Neural cell (in vitro differentiated cells): ENCODE results near the gene GATA2.

Source experiments
- EP300 ChIP-seq: fragments of 450-650 bp; conservative IDR thresholded peaks from 2 replicates; pipeline ENCODE4 v1.6.1; 2014; ENCODE audit warnings: antibody characterized with exemption, mild to moderate bottlenecking, moderate library complexity; ENCODE audit not compliant: poor library complexity, severe bottlenecking
- EZH2 ChIP-seq: fragments of 200-600, 300-800 bp; shearing (Covaris generic), sonication (generic); IDR thresholded peaks from 2 replicates; pipeline ENCODE4 v1.6.1; 2014; ENCODE audit warnings: antibody characterized with exemption, low read length, borderline replicate concordance, mild to moderate bottlenecking; ENCODE audit not compliant: insufficient read depth, poor library complexity, severe bottlenecking
- MXI1 ChIP-seq: fragments of 450-650 bp; conservative IDR thresholded peaks from 2 replicates; pipeline ENCODE4 v1.6.1; 2014; ENCODE audit warnings: antibody characterized with exemption, mild to moderate bottlenecking; ENCODE audit not compliant: poor library complexity, severe bottlenecking
- POLR2AphosphoS5 ChIP-seq: IDR thresholded peaks from 2 replicates; pipeline ENCODE4 v1.6.1; 2012
- RAD21 ChIP-seq: fragments of 450-650 bp; conservative IDR thresholded peaks from 2 replicates; pipeline ENCODE4 v1.6.1; 2014; ENCODE audit warnings: antibody characterized with exemption, mild to moderate bottlenecking, moderate library complexity
- REST ChIP-seq: IDR thresholded peaks from 2 replicates; pipeline ENCODE4 v1.6.1; 2012; ENCODE audit warnings: borderline replicate concordance
- SMC3 ChIP-seq: fragments of 450-650 bp; conservative IDR thresholded peaks from 2 replicates; pipeline ENCODE4 v1.6.1; 2014; ENCODE audit warnings: antibody characterized with exemption, mild to moderate bottlenecking, moderate library complexity; ENCODE audit not compliant: poor library complexity
- TAF1 ChIP-seq: IDR thresholded peaks from 2 replicates; pipeline ENCODE4 v1.6.1; 2012; ENCODE audit warnings: low read depth
- TF ChIP-seq, protein P1 (sequence below): fragments of 450-650 bp; IDR thresholded peaks from 2 replicates; pipeline ENCODE4 v1.5.1; 2014; ENCODE audit warnings: antibody characterized with exemption, mild to moderate bottlenecking, moderate library complexity; ENCODE audit not compliant: poor library complexity, severe bottlenecking

- TF ChIP-seq, protein P1, sequence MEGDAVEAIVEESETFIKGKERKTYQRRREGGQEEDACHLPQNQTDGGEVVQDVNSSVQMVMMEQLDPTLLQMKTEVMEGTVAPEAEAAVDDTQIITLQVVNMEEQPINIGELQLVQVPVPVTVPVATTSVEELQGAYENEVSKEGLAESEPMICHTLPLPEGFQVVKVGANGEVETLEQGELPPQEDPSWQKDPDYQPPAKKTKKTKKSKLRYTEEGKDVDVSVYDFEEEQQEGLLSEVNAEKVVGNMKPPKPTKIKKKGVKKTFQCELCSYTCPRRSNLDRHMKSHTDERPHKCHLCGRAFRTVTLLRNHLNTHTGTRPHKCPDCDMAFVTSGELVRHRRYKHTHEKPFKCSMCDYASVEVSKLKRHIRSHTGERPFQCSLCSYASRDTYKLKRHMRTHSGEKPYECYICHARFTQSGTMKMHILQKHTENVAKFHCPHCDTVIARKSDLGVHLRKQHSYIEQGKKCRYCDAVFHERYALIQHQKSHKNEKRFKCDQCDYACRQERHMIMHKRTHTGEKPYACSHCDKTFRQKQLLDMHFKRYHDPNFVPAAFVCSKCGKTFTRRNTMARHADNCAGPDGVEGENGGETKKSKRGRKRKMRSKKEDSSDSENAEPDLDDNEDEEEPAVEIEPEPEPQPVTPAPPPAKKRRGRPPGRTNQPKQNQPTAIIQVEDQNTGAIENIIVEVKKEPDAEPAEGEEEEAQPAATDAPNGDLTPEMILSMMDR = peak; percentile 68
- TF ChIP-seq POLR2AphosphoS5 = peak; percentile 52
- TF ChIP-seq EZH2 = no peak
- no peak for TF ChIP-seq REST
- peak; percentile 10 for TF ChIP-seq EP300
- no peak for TF ChIP-seq TAF1
- TF ChIP-seq RAD21 = peak; percentile 62
- peak; percentile 80 for TF ChIP-seq MXI1
- peak; percentile 70 for TF ChIP-seq SMC3
These were observed 4.5 kb upstream of the GATA2 start for GRCh38 chr3:128497305-128498126.
